Measurements from ENCODE around the gene PDLIM1.

PDLIM1 gene

DNA sequence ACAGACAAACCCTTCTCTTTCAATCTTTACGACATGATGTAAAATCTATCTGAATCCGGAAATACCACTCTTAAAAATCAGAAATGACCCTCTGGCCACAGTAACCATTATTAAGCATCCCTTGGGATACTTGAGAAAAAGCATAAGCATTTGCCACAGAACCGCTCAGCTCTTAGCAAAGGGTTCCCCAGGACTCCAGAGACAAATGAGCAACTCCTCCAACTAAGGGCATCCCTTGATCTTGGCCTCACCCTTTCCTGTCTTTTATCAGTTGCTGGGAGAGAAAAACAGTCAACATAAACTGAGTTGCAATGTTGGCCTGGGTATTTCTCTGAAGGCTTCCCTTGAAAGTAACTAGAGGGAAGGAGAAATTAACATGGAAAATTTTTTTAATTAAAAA is 3.5 kb downstream of the PDLIM1 start:
- no peak for DNase-seq

DNA sequence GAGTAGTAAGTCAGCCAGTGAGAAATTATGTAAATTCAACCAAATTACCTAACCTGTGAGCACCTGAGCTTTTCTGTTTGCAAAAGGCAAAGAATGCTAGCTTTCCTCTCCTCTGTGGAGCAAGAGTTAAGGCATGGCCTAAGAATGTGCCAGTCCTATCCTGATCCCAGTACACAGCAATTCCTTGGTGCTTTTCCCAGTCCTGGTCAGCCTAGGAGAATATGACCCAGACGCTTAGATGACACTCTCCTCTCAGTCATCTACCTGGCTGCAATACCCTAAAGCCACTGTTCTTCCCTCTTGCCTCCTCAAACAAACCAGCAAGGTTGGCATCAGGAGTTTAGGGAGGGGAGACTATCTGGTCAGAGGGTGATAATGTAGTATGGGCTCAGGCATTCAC is 4.1 kb downstream of the PDLIM1 start:
- no peak for DNase-seq

DNA sequence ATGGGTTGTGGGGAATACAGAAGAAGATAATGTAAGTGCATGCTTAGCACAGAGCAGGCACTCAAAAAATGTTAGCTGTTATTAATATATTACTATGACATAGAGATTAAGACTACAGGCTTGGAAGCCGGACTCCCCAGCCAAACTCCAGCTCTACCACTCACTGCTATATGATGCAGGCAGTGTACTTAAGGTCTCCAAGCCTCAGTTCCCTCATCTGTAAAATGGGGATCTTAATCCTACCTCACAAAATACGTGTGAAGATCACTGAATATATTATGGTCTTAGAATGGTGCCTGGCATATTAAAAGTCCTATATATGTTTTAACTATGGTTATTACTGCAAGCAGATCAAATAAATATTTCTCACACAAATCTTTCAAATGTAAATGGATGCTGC is 5.2 kb downstream of the PDLIM1 start:
- DNase-seq = no peak

DNA sequence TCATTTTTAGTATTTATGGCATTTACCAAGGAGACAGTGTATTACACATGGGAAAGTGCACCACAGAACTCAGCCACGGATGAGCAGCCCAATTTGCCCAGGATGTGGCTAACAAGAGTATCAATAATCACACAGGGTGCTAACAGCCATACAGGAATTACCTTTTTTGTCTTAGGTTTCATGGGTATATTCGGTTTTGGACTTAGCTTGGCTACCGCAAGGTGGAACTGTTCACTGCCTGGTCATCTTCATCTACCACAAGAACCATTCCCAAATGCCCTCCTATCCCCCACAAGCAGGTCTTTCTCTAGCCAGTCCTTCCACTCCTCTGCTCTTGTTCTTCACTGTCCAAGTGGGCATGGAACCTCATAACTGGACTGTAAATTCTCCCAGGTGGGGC is 6.0 kb downstream of the PDLIM1 start:
- no peak for DNase-seq

DNA sequence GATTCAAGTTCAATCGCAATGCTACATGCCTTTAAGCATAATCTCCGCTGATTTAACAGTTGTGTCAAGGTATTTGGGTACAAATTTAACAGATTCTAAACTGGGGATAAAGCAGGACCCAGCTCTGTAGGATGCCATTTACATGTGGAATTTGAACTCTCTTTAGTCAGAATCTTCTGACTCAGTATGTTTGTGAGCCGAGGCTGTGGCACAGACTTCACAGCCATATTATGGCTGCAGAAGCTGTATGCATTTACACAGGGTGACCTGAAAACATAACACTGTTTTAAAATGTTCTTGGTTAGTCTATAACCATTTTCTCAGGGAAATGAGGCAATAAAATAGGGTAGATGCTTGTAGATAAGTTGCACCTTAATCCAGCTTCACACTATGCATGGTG is 8.7 kb downstream of the PDLIM1 start:
- DNase-seq = no peak

DNA sequence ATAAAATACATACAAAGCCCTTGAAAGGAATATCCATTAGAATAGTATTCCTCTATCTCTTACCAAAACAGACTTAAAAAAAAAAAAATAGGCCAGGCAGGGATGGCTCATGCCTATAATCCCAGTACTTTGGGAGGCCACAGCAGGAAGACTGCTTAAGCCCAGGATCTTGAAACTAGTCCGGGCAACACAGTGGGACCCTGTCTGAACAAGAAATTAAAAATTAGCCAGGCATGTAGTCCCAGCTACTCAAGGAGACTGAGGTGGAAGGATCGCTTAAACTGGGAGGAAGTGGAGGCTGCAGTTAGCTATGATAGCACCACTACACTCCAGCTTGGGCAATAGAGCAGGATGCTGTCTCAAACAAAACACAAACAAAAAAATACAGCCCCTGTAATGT is 9.6 kb downstream of the PDLIM1 start:
- no peak for DNase-seq

DNA sequence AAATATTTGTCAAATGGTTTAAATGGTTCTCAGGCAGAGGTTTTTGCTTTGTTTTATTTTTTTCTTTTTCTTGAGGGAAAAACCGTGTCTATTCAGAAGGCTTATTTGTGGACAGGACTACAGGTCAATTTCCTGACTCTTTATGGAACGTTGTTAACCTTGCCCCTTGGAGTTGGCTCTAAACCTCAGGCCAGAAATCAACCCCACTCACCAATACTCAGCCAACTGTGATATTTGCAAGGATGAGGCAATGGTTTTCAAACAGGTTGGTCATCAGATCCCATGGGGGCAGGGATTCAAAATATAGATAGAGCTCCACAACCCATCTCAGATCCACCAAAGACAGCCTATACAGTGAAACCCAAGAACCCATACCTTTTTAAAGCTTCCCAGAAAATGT is 10.2 kb downstream of the PDLIM1 start:
- no peak for DNase-seq

DNA sequence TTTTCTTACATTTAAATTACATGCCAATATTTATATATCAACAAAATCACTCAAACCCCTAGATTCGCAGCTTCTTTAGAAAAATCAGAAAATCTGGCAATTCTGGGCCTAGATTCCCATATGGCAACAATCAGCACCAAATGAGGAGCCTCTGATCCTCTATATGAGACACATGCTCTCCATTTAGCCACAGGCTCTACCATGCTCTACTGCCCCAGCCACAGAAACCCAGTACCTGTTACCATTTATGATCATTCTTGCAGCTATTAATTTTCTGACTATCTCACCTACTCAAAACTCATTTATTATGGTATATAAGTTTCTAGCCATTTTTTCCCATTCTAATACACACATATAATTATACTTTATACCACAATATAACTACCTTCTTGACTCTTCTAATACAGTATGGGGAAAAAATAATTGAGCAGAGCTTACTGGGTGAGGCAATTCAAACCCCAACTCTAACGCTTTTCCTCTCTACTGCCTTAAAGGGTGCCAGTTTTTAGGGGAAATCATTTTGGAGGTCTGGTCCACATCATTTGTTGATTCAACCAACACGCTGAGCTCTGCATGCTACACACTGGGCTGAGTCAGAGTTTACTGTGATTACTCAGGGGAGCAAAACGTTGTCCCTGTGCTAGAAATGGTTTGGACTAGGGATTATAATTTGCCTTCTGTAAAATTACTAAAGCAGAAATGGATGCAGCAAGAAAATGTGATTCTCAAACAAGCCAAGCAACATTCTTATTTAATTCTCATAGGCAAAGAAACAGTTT is 11.6 kb downstream of the PDLIM1 start:
- no peak for DNase-seq

DNA sequence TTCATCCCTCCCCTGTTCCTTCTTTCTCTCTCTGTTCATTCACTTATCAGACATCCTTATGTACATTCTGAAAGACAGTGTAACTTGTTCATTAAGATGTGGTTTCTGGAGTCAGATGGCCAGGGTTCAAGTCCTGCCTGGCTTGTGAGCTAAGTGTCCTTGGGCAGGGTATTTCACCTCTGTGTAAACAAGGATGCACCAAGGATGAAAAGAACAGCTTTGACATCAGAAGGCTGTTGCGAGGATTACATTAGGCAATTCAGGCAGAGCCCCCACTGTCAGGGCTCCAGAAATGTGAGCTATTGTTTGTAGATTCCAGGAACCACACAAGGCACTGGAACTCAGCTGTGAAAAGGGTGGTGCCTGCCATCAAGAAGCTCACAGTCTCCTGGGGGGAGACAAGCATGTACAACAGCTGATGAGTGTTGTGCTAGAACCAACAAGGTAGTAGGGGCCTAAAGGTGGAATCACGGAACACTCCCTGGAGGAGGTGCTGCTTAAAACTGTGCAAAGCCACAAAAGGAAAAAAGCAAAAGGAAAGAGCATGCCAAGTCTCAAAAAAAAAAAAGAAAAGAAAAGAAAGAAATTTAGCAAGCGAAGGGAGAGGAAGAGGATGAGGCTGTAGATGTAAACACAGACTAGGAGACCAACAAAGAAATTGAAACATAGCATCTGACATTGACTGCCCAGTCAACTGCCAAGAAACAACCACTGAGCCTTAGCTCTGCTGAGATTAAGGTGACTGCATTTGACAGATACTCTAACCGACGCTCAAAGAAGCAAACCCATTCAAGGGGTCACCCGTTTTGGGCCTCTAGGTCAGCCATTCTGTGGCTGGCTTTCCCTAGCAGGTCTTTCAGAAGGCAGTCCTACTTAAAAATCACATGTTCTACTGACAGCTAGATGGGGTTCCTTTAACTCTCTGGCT is 12.5 kb downstream of the PDLIM1 start:
- DNase-seq = peak; percentile 53

DNA sequence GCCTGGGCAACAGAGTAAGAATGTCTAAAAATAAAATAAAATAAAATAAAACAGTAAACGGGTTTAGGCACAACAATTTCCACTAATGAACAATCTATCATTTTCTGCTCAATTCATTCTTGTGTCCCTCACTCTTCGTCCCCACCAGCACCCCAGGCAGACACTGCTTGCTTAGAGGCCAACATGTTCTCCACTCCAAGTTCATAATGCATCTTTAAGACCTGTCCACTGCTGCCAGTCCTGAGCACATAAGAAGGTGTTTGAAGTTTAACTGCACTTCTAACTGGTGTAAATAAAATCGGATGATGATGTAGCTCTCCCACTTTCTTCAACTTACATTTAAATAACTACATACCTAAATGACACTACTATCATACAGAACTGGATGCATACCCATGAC is 13.2 kb downstream of the PDLIM1 start:
- no peak for DNase-seq

DNA sequence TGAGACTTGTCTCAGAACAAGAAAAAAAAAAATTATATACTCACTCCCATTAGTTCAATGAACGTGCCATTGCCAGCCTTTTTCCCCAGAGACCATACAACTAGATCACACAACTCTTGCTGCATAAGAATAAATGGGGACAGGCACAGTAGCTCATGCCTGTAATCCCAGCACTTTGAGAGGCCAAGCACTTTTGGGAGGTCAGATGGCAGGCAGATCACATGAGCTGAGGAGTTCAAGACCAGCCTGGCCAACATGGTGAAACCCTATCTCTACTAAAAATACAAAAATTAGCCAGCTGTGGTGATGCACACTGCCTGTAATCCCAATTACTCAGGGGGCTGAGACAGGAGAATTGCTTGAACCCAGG is 13.6 kb downstream of the PDLIM1 start:
- DNase-seq = no peak

DNA sequence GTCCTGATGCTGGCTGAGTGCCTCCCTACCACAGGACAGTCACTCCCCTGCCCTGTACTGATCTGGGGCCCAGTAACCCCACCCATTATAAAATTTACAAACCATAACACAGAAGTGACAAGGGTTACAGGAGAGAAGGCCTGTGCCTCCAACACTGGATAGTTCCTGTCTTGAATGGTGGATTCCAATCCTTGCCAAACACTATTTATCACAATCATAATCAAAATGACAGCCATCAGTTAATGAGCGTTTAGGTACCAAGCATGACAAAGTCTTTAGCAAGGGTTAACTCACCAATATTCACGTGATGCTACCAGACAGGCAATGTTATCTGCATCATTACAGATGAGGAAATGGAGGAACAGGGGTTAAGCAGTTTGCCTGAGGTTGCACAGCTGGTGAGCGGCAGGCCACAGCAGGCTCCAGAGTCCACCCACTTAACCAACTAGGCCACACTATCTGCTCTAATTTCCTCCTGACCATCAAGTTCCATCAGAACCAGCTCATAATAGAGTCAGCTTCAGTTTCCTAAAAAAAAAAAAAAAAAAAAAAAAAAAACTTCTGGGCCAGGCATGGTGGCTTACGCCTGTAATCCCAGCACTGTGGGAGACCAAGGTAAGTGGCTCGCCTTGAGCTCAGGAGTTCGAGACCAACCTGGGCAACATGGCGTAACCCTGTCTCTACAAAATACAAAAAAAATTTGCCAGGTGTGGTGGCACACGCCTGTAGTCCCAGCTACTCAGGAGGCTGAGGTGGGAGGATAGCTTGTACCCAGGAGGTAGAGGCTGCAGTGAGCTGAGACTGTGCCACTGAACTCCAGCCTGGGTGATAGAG is 14.2 kb downstream of the PDLIM1 start:
- no peak for DNase-seq

DNA sequence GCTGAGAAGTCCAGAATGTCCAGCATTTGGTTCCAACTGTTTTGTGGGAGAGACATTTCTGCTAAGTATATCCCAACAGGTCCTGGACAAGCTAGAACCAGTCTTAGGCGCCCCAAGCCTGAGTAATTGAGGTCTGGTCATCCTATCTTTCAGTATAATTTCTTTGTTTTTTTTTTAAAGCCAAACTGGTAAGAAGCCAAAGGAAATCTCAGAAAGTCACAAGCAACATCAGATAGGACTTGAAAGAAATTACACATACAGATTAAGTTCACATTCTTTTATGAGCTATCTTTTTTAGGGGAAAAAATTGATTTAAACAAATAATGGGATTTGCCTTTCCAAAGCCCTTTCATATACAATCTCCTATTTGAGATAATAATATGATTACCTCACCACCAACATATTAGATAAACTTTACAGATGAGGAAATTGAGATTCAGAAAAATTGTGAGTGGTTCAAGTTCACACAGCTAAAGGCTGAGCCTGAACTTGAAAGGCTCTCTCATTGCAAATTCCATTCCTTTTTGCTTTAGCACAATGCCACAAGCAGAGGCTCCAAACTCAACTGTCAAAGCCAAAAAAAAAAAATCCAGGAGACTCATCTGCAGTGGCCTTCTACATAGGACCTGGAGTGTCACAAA is 15.0 kb downstream of the PDLIM1 start:
- DNase-seq = no peak

DNA sequence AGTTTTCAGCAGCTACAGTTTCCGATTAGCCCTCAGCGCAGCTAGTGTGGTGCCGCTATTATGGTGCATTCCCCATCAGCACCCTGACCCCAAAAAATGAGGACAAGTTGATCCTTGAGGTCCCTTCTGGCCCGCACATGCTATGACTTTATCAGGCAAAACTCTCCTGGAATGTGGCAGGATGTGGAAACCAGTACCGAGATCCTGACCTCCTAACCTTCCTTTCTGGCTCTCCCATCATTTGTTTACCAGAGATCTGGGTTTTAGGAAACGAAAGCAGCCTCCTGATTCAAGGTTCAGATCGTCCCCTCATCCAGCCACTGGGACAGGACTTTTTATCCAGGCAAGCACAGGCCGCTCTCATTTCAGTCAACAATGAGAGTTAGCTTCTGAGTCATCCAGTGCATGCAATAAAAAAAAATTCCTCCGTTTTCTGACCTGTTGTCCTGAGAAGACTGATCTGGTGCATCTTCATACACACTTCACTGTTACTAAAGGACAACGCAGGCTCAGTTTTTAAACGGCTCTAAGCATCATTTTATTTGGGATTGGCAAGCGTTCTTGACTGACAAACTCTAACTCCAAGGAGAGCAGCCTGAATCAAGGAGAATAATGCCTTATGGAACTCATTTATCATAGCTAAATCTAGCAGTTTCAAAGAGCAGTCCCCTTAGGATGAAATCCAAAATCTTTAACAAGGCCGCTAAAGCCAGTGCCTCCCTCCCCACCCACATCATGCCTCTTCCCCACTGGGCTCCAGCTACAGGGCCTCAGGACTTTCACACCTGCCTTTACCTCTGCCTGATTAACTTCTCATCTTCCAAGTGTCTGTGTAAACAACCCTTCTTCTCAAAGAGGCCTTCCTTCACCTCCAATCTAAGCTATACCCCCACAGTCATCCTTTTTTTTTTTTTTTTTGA is 17.1 kb downstream of the PDLIM1 start:
- peak; percentile 71 for DNase-seq

DNA sequence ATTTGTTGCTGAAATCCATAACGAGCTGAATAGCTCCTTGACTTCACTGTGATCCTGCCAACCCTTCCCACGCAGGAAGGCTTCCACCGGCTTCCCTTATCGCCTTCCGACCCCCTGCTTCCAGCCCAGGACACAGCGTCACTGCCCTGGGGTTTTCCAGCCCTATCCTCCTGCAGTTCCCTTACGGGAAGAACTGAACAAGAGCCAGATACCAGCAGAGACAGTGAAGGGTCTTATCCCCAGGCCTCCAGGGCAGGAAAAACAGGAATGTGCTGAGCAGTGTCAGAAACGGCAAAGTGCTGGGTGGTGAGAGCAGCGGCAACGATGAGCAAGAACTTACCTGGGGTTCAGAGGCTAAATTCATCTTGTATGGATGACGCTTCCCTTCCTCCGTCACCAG is 22.4 kb downstream of the PDLIM1 start:
- DNase-seq = no peak

DNA sequence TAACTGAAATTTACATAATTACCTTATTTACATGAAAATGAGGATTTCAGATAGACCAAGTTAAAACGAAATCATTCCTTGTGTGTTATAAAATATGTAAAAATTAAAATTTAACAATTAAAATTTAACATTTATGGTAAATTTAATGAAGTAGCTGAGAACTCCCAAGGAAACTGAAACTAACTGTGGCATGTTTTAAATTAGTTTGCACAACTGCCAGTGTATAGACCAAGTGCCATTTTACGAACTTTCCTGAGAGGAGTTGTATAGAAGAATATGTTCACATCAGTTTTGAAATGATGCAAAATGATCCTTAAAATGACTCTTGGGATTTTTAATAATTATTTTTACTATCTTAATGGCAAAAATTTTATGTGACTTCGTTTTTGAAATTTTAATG is 23.6 kb downstream of the PDLIM1 start:
- DNase-seq = no peak

DNA sequence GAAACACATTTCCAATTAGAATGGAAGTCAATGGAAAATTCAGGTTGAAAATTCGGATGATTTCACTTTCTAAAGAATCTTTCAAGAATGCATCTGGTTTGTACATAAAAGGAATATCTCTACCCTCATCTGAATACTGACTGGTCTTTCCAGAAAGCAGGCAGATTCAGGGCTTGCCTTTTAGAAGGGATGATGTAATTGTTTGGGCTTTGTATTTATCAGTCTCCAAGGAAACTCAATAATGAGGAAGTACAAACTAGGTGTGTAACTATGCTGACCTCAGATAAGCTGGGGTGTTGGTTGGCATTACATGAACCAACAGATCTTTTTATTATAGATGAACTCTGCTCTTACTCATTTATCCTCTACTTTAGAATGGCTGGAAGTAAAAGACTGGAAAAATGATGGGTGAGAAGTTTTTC is 24.1 kb downstream of the PDLIM1 start:
- DNase-seq = peak; percentile 74

DNA sequence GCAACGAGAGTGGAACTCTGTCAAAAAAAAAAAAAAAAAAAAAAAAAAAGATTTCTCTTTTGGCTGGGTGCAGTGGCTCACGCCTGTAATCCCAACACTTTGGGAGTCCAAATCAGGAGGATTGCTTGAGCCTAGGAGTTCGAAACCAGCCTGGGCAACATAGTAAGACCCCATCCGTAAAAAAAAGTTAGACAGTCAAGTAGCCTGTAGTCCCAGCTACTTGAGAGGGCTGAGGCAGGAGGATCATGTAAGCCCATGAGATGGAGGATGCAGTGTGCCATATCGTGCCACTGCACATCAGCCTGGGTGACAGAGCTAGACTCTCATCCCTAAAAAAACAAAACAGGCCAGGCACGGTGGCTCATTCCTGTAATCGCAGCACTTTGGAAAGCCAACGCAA is 25.2 kb downstream of the PDLIM1 start:
- DNase-seq = no peak

DNA sequence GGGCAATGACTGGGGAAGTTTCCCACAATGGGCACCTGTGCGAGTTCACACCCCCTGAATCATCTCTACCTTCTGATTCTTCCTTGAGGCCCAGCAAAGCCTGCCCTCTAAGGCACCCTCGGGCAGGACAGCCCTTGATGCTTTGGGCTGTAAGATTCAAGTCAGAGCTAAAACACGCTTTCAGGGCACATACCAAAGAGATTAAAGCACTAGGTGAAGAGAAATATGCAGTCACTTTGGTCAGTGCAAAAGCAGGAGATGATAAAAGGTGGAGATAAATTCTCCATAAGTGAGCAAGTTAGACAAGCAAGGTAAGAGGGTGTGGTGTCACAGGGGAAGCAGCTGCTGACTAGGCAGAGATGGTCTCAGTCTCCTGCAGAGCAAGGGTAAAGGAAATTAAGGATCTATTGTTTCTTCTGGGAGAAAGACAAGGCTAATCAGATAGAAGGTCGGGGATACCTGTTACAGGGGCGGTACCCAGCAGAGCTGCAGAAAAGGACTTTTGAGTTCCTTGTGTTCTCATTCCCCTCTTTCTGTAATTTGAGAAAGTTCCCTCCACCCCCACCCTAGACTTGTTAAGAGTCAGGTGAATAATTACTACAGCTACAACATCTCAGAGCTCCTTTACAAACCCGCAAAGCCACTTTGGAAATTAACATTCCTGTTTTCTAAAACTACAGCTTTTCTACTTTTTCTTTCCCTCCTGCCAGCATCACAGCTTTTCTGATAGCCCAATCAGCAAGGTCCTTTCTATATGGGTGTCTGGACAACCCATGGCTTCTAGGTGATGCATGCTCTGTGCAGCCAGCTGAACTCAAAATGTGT is 26.4 kb downstream of the PDLIM1 start:
- no peak for DNase-seq

DNA sequence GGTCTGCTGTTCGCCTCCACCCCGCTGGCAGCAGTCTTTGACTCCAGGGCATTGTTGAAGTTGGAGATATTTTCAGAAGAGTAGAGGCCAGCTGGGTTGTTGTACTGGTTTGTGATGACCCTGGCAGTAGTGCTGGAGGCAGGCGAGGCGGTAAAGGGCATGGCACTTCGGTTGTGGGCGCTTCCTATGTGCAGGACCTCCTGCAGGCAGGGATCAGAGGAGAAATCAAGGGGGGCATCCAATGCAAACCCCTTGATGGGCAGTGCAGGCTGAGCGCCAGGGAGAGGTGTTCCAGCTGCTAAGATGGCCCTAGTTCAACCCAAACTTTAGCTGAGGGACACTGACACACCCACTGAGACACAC is 27.0 kb downstream of the PDLIM1 start:
- DNase-seq = no peak

All from fibroblast of upper back skin (primary cell).